Renal pelvis (tissue), 12 donors: Measurements from ENCODE around the gene GPR89A. TPM values are rescaled to one million over a fixed set of nuclear protein-coding genes. Genes with fewer than 3 reads are reported as not detected.
"Not testable (repeated sequence)": the region's sequence is repeated elsewhere in the genome, so short reads cannot be mapped to it uniquely, and the experiment has no call there.

Source experiments
- DNase-seq: peaks from one replicate; pipeline ENCODE4 v3.0.0-alpha.2; 2013
- long read RNA-seq, 16 experiments: transcript quantifications; one replicate each; lab custom pipeline, GENCODE V29; 2026
- polyA plus RNA-seq, 3 donors: library from polyadenylated mRNA; unstranded; fragments of 120-200 nt; gene quantifications; one replicate each; pipeline ENCODE4 v1.2.1, GENCODE V29; 2013; ENCODE audit not compliant: insufficient read length in 3 of 3

The GPR89A gene
- 10 to 100 TPM; 39.7 to 47.1 (median 41.7) TPM for polyA plus RNA-seq
- long read RNA-seq, donor 1, transcript GPR89A-201 (14 exons, 2,120 nt), result major isoform, 5 of 8 reads
- long read RNA-seq, donor 1, partial matches to known transcripts, result 0 of 8 reads
- long read RNA-seq, donor 1, other reads (novel, unspliced or antisense), result 0 of 8 reads
- long read RNA-seq, donor 2, transcript GPR89A-201 (14 exons, 2,120 nt), result major isoform, 14 of 17 reads
- long read RNA-seq, donor 2, partial matches to known transcripts, result 0 of 17 reads
- long read RNA-seq, donor 2, other reads (novel, unspliced or antisense), result 0 of 17 reads
- long read RNA-seq, donor 3, transcript GPR89A-201 (14 exons, 2,120 nt), result major isoform, 13 of 20 reads
- long read RNA-seq, donor 3, partial matches to known transcripts, result 6 of 20 reads
- long read RNA-seq, donor 3, other reads (novel, unspliced or antisense), result 0 of 20 reads
- long read RNA-seq, donor 4, transcript GPR89A-201 (14 exons, 2,120 nt), result major isoform, 5 of 268 reads
- long read RNA-seq, donor 4, partial matches to known transcripts, result 262 of 268 reads
- long read RNA-seq, donor 4, other reads (novel, unspliced or antisense), result 0 of 268 reads
- long read RNA-seq, donor 5, transcript GPR89A-201 (14 exons, 2,120 nt), result major isoform, 7 of 7 reads
- long read RNA-seq, donor 5, partial matches to known transcripts, result 0 of 7 reads
- long read RNA-seq, donor 5, other reads (novel, unspliced or antisense), result 0 of 7 reads
- long read RNA-seq, donor 6, transcript GPR89A-201 (14 exons, 2,120 nt), result major isoform, 8 of 216 reads
- long read RNA-seq, donor 6, partial matches to known transcripts, result 137 of 216 reads
- long read RNA-seq, donor 6, other reads (novel, unspliced or antisense), result 70 of 216 reads
- long read RNA-seq, donor 7, transcript GPR89A-201 (14 exons, 2,120 nt), result major isoform, 12 of 13 reads
- long read RNA-seq, donor 7, partial matches to known transcripts, result 0 of 13 reads
- long read RNA-seq, donor 7, other reads (novel, unspliced or antisense), result 0 of 13 reads
- long read RNA-seq, donor 8, partial matches to known transcripts, result 0 of 3 reads
- long read RNA-seq, donor 8, other reads (novel, unspliced or antisense), result 0 of 3 reads
- long read RNA-seq, donor 9, transcript GPR89A-201 (14 exons, 2,120 nt), result major isoform, 9 of 12 reads
- long read RNA-seq, donor 9, partial matches to known transcripts, result 0 of 12 reads
- long read RNA-seq, donor 9, other reads (novel, unspliced or antisense), result 0 of 12 reads
- long read RNA-seq, donor 10, transcript GPR89A-201 (14 exons, 2,120 nt), result major isoform, 9 of 10 reads
- long read RNA-seq, donor 10, partial matches to known transcripts, result 0 of 10 reads
- long read RNA-seq, donor 10, other reads (novel, unspliced or antisense), result 0 of 10 reads
- long read RNA-seq, donor 11, partial matches to known transcripts, result 0 of 4 reads
- long read RNA-seq, donor 11, other reads (novel, unspliced or antisense), result 0 of 4 reads
- long read RNA-seq, donor 12, partial matches to known transcripts, result 334 of 389 reads
- long read RNA-seq, donor 12, other reads (novel, unspliced or antisense), result 51 of 389 reads
- long read RNA-seq, donor 13, partial matches to known transcripts, result 120 of 153 reads
- long read RNA-seq, donor 13, other reads (novel, unspliced or antisense), result 31 of 153 reads
- long read RNA-seq, donor 14, result 0 reads
- long read RNA-seq, donor 15, transcript GPR89A-201 (14 exons, 2,120 nt), result major isoform, 13 of 14 reads
- long read RNA-seq, donor 15, partial matches to known transcripts, result 0 of 14 reads
- long read RNA-seq, donor 15, other reads (novel, unspliced or antisense), result 0 of 14 reads
- long read RNA-seq, donor 16, transcript GPR89A-201 (14 exons, 2,120 nt), result major isoform, 10 of 11 reads
- long read RNA-seq, donor 16, partial matches to known transcripts, result 0 of 11 reads
- long read RNA-seq, donor 16, other reads (novel, unspliced or antisense), result 0 of 11 reads

DNA sequence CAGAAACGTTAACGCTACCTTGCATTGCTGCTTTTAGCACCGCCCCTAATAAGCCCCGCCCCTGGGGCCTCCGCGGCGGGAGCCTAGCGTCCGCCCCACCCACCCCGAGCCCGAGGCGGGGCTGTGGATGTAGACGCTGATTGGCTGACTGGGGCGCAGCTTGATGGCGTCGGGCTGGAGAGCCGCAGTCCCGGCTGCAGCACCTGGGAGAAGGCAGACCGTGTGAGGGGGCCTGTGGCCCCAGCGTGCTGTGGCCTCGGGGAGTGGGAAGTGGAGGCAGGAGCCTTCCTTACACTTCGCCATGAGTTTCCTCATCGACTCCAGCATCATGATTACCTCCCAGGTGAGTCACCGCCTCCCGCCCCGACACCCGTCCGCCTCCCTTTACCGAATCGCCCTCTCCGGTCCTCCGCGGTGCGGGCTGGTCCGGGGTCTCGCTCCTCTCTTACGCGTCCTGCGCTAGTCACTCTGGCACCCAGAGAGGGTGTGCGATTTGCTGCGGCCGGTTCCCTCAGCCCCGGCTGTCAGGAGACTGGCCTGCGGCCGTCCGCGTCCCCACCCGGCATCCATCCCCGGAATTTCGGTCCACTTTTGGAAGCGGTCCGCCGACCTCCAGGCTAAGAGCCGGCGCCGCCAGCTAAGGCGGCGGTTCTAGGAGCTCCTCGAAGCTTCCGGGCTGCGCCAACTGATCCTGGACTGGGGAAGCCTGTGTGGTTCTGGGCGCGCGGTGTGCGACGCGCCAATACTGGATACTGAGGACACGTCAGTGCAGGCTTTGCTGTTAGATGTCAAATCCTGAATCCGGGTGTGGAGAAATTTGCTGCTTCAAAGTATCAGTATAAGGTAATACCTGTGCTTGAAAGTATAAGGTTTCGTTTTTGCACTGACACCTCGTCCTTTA, at the start of gene GPR89A:
TSS of gene GPR89A (plus strand) at position 156 of the 901 bp plus-strand sequence. CDS start at position 302, 146 bp downstream.
- peak; percentile 93 for DNase-seq

DNA sequence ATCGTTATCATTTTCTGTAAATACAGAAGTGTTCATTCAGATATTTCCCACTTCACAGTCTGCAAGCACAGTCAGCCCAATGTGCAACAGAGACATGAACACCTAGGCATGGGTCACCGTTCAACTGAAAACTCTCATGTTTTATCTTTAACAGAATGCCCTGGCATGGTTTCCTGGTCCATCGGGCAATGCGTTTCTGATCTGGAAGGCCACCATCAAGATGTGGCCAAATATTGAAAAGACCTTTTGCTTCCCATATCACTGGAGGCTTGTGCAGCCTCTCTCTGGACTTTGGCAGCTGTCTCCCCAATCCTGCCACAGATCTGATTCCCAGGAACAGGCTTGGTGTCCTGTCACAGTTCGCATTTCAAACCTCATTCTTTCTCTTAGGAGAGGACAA, 21.0 kb upstream of the GPR89A start:
- not testable (repeated sequence) for DNase-seq

DNA sequence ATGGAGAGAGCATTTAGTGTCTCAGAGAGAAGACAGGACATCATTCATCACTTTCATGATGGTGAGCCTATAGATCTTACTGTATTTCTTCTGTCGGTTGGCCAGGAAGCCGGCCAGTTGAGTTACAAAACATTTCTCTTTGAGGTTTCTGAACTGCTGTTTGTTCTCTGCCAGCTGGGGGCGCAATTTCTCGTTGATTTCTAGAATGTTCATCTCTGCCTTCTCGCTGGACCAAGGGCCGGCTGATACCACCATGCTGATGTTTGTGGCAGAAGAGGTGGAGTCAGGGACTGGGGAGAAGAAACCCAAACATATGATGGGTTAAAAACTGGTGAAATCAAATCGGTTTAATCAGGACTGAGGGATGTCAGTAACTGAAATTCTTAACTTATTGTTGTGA, 17.0 kb upstream of the GPR89A start:
- DNase-seq, result not testable (repeated sequence)

DNA sequence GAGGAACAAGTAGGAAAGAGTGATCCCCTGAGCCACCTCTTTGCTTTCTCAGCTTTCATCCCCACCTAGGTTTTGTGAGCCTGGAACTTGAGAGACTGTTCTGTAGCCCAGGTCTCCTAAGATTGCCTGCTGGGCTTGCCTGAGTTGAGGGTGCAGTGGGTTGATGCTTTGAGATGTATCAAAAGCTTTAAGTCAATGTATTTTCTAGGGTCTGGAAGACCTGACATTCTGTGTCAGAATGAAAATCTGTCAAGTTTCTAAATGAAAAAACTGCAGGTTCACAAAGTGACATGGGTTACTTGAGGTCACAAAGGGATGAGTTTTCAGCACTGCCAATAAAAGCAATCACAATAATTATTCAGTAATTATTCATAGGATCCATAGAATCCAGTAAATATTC, 15.4 kb upstream of the GPR89A start:
- not testable (repeated sequence) for DNase-seq

DNA sequence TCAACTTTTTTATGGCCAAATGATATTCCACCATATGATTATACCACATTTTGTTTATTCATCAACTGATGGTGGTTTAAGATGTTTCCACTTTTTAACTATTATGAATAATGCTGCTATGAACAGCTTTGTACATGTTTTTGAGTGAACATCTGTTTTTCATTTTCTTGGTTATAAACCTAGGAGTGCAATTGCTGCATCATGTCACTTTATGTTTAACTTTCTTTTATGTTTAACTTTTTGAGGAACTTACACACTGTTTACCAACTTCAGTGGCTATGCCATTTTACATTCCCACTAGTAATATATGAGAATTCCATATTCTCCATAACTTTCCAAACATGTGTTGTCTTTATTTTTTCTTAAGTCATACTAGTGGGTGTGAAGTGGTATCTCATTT, 12.4 kb upstream of the GPR89A start:
- not testable (repeated sequence) for DNase-seq

DNA sequence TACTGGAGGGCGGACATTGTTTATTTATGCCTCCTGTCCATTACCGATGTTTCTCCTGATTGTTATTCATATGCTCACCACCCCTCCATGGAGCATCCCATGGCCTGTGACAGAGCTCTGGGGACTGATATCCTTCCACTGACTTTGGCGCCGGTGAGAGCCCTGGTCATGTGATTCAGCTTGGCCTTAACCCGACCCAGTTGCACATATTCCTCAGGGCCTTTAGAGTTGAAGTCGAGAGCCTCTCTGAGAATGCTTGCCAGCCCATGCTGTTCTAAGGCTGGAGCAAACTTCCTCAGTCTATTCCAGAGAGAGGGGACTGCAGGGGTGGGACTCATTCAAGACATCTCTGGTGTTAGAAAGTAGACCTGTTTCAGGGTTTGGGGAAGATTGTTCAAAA, 11.6 kb upstream of the GPR89A start:
- DNase-seq, result not testable (repeated sequence)

DNA sequence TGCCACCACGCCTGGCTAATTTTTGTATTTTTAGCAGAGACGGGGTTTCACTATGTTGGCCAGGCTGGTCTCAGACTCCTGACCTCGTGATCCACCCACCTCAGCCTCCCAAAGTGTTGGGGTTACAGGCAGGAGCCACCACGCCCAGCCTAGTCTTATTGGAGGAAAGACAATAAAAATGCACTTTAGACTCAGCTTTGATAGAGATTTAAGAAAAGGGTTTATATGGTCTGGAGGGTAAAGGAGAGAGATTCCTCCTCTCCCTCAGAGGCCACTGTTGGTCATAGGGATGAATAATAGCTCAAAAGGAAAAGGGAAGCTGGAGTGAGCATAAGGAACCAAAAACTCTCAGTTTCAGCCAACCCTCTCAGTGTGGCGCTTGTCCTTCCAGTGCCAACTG, 8.4 kb upstream of the GPR89A start:
- DNase-seq, result not testable (repeated sequence)

DNA sequence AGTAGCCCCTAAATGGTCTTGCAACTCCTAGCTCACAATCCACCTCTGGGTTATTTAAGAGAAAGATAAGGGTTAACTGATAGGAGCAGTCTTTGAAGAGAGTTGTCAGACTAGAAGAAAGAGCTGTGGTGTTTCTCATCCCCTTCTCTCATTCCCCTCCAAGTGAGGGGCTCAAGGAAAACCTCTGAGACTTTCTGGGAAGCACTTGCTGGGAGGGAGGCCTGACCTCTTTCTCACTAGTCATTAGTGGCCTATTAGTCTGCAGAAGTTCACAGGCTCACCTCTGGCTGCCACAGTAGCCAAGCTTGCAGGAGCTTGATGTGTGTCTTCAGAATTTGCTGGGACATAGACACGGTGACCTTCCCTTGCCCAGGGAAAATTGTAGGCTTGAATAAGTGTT, 6.2 kb upstream of the GPR89A start:
- no peak for DNase-seq

DNA sequence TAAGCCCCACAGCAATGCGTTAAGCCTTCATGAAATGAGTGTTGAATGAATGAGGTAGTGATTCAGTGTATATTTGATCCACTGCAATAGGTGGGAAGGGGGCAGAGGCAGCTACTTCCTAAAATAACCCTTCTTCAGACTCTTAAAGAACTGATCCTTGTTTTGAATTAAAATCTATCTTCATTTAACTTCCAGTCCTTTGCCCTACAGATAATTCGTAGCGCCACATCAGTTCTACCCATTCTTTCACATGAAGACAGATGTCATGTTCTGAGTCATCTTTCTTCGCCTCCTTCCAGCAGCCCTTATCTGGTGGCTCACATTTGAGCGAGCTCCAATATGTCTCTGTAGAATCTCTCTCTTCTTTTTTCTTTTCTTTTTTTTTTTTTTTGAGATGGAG, 948 bp upstream of the GPR89A start:
- DNase-seq, result not testable (repeated sequence)

DNA sequence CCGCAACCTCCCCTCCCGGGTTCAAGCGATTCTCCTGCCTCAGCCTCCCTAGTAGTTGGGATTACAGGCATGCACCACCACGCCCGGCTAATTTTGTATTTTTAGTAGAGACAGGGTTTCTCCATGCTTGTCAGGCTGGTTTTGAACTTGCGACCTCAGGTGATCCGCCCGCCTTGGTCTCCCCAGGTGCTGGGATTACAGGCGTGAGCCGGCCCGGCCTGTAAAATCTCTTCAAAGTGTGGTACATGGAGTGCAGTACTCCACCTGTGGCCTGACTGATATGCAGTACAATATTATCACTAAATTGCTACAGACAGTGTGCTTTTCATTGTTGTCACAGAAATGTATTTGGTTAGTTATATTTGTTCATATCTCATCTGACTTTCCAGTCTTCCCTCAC, 499 bp upstream of the GPR89A start:
- not testable (repeated sequence) for DNase-seq

DNA sequence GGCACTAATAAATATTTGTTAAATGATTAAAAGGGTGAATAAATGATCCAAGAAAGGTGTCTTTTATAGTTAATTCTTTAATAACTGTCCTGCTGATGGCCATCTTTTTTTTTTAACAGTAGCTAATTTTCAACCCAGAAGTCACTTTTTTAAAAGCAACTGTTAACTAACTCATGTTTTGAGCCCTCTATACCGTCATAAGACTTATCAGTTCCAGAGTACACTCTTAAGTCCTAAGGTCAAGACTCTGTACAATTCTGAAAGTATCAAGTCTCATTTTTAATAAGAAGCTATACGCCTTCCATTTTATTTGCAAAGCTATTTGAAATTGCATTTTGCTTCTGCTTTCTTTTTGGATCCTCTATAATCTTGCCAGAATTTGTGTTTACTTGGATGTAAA, 3.0 kb downstream of the GPR89A start:
- DNase-seq, result not testable (repeated sequence)

DNA sequence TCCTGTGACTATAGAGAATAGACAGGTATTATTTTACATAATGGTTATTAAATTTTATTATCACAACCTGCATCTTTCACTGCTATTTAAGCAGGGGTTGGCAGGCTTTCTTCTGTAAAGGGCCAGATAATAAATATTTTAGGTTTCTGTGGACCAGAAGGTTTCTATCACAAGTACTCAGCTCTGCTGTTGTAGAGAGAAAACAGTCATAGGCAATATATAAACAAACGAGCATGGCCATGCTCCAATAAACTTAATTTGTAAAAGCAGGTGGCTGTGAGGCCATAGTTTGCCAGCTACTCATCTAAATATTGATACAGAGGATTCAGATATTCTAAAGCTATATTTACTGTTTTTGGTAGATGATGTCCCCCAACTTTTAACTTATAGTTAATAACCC, 12.3 kb downstream of the GPR89A start:
- not testable (repeated sequence) for DNase-seq

DNA sequence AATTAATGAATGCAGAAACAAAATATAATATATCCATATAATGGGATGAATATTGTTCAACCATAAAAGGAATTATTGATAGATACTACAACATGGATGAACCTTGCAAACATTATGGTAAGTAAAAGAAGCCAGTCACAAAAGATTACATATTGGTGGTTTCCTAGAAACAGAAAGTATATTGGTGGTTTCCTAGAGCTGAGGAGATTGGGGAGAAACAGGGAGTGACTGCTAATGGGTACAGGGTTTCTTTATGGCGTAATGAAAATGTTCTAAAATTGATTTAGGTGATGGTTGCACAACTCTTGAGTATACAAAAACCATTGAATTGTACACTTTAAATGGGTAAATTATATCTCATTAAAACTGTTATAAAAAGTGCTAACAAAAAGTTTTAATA, 14.4 kb downstream of the GPR89A start:
- not testable (repeated sequence) for DNase-seq

DNA sequence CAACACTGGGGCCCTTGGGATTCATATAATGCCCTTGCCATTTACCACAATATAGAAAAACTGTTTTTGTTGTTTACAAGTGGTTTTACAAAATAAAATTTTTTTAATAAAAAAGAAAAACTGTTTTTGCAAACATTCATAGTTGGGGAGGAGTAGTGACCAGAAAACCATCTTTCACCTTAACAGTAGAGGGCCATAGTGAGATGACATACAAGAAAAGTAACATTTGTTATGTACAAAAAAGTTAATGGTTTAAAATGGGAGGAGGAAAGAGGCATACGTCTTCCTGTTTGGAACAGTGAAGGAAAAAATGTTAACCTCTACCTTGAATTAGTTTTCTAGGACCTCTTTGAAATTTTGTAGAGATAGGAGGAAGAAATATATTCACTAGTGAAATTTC, 28.4 kb downstream of the GPR89A start:
- DNase-seq, result not testable (repeated sequence)

DNA sequence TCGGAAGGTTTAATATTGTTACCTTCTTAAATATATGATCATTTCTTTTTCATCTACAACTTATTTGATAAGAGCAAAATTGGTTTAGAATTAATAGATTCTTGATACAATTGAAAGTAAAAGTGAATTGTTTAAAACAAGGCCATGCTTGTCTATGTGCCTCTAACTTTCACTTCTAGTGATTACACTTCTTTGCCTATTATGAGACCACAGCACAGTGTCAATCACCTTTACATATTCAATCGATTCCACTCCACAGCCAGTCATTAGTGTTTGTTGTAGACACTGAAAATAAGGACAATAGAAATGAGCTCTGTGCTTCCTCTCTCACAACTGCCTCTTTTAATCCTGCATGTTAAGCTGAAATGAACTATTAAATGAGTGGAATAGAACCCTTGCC, 34.1 kb downstream of the GPR89A start:
- not testable (repeated sequence) for DNase-seq

DNA sequence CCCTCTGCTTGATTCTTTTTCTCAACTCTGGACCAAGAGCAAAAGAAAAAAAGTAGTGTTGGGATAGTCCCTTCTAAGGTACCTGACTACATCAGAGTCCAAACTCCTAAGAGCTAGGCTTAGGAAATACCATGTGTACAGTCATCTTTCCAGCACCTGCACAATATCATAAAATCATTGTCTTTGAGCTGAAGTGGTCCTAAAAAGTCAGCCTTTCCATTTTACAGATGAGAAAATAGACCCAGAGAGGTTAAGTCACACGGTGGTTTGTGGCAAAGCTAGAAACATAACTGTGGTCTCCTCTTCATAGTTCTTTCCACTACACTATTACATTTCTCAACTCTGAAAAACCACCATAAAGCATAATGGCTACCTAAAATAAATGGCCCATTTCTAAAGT, 36.2 kb downstream of the GPR89A start:
- not testable (repeated sequence) for DNase-seq

DNA sequence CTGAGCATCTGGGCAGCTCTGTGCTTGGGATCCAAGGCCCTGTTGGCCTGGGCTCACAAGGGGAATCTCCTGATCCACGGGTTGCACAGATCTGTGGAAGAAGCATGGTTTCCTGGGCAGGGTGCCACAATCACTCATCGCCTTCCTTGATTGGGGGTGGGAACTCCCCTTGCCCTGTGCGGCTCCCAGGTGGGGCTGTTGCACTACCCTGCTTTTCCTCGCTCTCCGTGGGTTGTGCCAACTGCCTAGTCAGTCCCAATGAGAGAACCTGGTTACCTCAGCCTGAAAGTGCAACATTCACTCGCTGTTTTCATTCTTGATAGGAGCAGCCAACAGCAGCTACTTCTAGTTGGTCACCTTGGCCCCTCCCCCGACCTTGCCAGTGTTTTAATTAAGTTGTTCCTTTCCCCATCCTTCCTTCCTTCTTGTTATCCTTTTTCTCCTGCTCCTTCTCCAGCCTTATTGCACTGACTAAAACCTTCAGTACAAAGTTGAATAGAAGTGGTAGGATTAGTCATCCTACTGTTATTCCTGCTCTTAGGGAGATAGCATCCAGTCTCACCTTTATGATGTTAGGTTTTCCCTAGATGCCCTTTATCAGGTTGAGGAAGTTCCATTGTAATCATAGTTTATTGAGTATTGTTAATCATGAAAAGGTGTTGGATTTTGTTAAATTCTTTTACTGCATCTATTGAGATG, 48.6 kb downstream of the GPR89A start:
- DNase-seq, result not testable (repeated sequence)

DNA sequence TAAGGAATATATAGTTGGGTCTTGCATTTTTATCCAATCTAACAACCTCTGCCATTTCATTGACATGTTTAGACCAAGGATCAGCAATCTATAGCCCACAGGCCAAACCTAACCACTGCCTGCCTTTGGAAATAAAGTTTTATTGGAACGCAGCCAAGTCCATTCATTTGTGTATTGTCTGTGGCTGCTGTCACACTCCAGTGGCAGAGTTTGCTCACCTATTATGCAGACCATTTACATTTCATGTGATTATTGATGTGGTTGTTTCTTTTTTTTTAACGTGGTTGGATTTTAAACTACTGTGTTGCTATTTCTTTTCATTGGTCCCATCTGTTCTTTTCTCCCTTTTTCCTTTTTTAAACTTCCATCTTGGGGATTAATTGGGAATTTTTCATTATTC, 54.7 kb downstream of the GPR89A start:
- DNase-seq, result not testable (repeated sequence)

DNA sequence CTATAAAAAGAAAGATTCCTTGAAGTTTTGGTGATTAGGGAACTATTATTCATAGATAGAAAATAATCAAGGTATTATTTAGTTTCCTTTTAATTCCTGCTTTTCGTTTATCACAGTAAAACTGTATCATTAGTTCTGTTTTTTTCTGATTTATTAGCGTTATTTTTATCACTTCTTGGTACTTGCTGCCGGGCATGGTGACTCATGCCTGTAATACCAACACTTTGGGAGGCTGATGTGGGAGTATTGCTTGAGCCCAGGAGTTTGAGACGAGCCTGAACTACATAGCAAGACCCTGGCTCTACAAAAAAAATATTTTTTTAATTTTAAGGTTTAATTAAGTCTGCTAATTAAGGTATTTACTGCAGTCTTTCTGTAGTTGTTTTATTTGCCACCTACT, 57.2 kb downstream of the GPR89A start:
- not testable (repeated sequence) for DNase-seq
